IMR-90 (cell line): ENCODE results near the gene CEACAM7.

Source experiments
- BHLHE40 ChIP-seq: fragments of 150-350 bp; IDR thresholded peaks from 2 replicates; pipeline ENCODE4 v1.6.1; 2016; ENCODE audit warnings: mild to moderate bottlenecking, low read depth, low read length
- CEBPB ChIP-seq: IDR thresholded peaks from 2 replicates; pipeline ENCODE4 v1.6.1; 2012; ENCODE audit warnings: low read depth, low read length, improper control_type of control experiment
- CHD1 ChIP-seq: IDR thresholded peaks from 2 replicates; pipeline ENCODE4 v1.6.1; 2012; ENCODE audit warnings: low read depth, low read length, improper control_type of control experiment
- CTCF ChIP-seq: conservative IDR thresholded peaks from 2 replicates; pipeline ENCODE4 v1.5.1; 2012; ENCODE audit warnings: mild to moderate bottlenecking, low read depth, low read length, improper control_type of control experiment
- FOS ChIP-seq: fragments of 150-350 bp; IDR thresholded peaks from 2 replicates; pipeline ENCODE4 v1.6.1; 2016; ENCODE audit warnings: low read depth, low read length
- MAZ ChIP-seq: IDR thresholded peaks from 2 replicates; pipeline ENCODE4 v1.6.1; 2012; ENCODE audit warnings: low read depth, mild to moderate bottlenecking, low read length, improper control_type of control experiment, moderate library complexity, borderline replicate concordance
- NFE2L2 ChIP-seq: fragments of 150-350 bp; IDR thresholded peaks from 2 replicates; pipeline ENCODE4 v1.6.1; 2016; ENCODE audit warnings: low read depth, mild to moderate bottlenecking, low read length
- POLR2A ChIP-seq: IDR thresholded peaks from 2 replicates; pipeline ENCODE4 v1.6.1; 2012; ENCODE audit warnings: mild to moderate bottlenecking, low read depth, low read length
- RAD21 ChIP-seq: IDR thresholded peaks from 2 replicates; pipeline ENCODE4 v1.6.1; 2012; ENCODE audit warnings: low read length, improper control_type of control experiment
- RCOR1 ChIP-seq: IDR thresholded peaks from 2 replicates; pipeline ENCODE4 v1.6.1; 2012; ENCODE audit warnings: mild to moderate bottlenecking, low read length, improper control_type of control experiment; ENCODE audit not compliant: insufficient replicate concordance
- RFX5 ChIP-seq: IDR thresholded peaks from 2 replicates; pipeline ENCODE4 v1.8.0; 2012; ENCODE audit warnings: low read depth, mild to moderate bottlenecking, low read length, moderate library complexity
- SMC3 ChIP-seq: fragments of 150-350 bp; IDR thresholded peaks from 2 replicates; pipeline ENCODE4 v1.6.1; 2016; ENCODE audit warnings: low read depth, mild to moderate bottlenecking, antibody characterized with exemption, low read length, moderate library complexity
- USF2 ChIP-seq: fragments of 150-350 bp; IDR thresholded peaks from 2 replicates; pipeline ENCODE4 v1.6.1; 2017; ENCODE audit warnings: mild to moderate bottlenecking, antibody characterized with exemption, low read length, low read depth
- TF ChIP-seq, protein P1 (sequence below): fragments of 150-350 bp; IDR thresholded peaks from 2 replicates; pipeline ENCODE4 v1.6.1; 2016; ENCODE audit warnings: low read depth, mild to moderate bottlenecking, low read length, moderate library complexity, borderline replicate concordance

GRCh38 chr19:41697198-41697855 is 9.3 kb upstream of the CEACAM7 start:
- no peak for TF ChIP-seq CTCF
- no peak for TF ChIP-seq USF2
- no peak for TF ChIP-seq RAD21
- TF ChIP-seq POLR2A: no peak
- TF ChIP-seq BHLHE40: no peak
- TF ChIP-seq MAZ: no peak
- no peak for TF ChIP-seq RCOR1
- no peak for TF ChIP-seq FOS
- no peak for TF ChIP-seq NFE2L2
- no peak for TF ChIP-seq RFX5
- TF ChIP-seq CEBPB: no peak
- TF ChIP-seq SMC3: no peak
- TF ChIP-seq, protein P1, sequence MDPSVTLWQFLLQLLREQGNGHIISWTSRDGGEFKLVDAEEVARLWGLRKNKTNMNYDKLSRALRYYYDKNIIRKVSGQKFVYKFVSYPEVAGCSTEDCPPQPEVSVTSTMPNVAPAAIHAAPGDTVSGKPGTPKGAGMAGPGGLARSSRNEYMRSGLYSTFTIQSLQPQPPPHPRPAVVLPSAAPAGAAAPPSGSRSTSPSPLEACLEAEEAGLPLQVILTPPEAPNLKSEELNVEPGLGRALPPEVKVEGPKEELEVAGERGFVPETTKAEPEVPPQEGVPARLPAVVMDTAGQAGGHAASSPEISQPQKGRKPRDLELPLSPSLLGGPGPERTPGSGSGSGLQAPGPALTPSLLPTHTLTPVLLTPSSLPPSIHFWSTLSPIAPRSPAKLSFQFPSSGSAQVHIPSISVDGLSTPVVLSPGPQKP: no peak
- TF ChIP-seq CHD1: no peak
